ENCODE data around the gene ZNF230.

DNA sequence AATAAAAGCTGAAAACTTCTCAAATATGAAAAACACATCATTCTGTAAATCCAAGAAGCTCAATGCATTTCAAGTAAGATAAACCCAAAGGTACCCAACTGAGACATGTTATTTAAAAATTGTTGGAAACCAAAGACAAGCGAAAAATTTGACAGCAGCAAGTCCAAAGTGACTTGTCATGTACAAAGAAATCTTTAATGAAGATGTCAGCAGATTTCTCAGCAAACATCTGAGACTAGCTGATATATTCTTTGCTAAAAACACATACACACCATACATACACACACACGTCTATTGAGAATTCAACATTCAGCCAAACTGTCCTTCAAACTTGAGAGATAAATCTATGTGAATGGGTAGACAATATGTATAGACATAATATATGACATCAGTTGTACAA lies 16.7 kb downstream of the ZNF230 start:
- TF ChIP-seq CTCF (optimal IDR thresholded peaks at IDR 0.05 in 1 of 3, IDR thresholded peaks at IDR 0.05 in 1 of 3, conservative IDR thresholded peaks at IDR 0.05 in 1 of 3; ENCODE audit: extremely low read depth in 1 of 3, insufficient read depth in 2 of 3, low read length in 3 of 3) (no peak), EZH2 (IDR thresholded peaks at IDR 0.05; ENCODE audit: low read length) (no peak)

Data from keratinocyte (primary cell).